NCI-H146 treated with DMSO at 0.1 percent for 48 hours (cell line): ENCODE measurements around the gene NOS1AP.
"Not testable (repeated sequence)": the region's sequence is repeated elsewhere in the genome, so short reads cannot be mapped to it uniquely, and the experiment has no call there.

Experiments used
- DNase-seq: peaks from one replicate; lab custom pipeline; 2025; ENCODE audit not compliant: unreplicated experiment; lab: John Stamatoyannopoulos, UW

Gene NOS1AP

DNA sequence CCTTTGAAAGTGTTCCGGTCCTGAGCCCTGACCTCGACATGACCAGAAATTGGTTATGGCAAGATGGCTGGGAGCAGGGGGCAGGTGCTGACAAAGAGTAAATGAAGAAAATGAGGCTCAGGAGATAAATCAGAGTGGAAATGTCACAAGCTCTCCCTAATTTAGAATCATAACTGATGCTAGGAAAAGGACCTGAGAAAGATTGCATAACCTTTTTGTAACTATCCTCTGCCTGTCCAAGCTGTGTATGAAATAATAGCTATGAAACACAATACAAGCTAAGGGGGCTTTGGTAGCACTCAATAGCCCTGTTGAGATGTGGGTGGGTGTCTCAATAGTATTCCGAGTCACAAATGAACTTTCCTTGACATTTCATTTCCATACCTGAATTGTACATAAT is 12.9 kb upstream of the NOS1AP start:
- no peak for DNase-seq

DNA sequence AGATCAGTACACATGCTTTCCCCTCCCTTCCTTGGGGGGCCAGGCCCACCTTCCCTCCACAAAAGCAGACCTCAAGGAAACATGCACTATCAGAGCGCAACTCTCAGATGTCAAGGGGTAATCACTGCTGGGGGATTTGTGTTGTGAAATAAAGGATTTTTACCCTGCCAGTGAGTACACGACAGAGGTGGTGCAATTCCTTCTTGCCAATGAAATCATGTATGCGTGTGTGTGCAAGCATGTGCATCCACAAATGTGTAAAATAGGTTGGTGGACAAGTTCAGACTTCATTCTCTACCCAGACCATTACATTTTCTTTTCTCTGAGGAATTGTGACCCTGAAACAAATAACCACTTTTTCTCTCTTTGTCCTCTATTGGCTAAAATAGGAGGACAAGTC is 9.8 kb upstream of the NOS1AP start:
- DNase-seq: no peak

DNA sequence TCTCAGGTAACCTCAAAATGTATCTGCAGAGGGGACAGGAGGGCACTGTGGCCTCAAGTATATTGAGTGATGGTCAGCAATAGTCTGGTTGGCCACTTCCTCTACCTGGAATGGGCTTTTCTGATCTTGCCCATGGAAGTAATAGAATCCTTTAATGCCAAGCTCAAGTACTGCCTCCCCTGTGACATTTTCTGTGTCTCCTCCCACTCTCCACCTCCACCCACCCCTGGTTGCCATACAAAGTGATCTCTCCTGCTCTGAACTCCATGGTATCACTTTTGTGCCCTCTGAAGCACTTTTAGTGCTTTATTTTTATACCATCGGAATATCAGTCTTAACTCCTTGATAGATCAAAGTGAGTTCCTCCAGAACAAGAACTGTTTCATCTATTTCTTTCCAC is 9.2 kb upstream of the NOS1AP start:
- no peak for DNase-seq

DNA sequence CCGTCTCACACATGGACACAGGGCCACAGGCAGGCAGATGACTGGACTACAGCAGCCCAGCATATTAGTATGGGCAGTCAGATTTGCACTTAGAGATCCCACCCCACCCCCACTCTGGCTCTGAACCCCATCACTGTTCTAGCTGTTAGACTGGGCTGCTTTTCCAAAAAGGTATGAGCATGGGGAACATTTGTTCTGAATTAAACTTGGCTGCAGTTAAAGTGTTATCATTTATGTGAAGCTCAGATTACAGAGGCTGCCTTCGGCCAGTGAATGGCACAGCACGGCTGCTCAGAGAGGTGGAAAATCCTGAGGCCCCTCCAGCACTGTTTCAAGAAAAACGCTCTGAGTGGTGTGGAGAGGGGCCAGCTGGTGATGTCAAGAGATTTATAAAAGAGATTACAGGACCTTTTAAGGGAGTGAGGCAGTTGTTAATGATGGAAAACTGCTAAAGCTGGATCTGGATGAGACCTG is 6.9 kb upstream of the NOS1AP start:
- DNase-seq: peak; percentile 25

GRCh38 chr1:162065016-162065415 is 4.5 kb upstream of the NOS1AP start:
- no peak for DNase-seq

GRCh38 chr1:162066836-162067235 is 2.7 kb upstream of the NOS1AP start:
- not testable (repeated sequence) for DNase-seq

DNA sequence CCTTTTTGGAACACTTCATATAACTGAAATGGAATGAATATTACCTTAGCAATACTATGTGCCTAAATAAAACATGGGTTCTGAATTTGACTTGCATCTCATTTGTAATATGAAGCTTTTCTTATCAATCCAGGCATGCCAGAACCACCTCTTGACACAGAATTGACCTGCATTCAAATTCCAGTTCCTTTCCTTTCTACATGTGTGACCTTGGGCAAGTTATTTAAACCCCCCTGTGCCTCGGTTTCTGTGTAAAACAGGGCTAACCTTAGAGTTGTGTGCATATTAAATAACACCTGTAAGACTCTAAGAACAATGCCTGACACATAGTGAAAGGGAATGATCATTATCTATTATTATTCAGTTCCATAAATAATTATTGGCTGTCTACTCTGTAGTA is 2.0 kb upstream of the NOS1AP start:
- no peak for DNase-seq

GRCh38 chr1:162068301-162068700 is 1.2 kb upstream of the NOS1AP start:
- no peak for DNase-seq

- no peak for DNase-seq
Measured at GRCh38 chr1:162070094-162070748, 730 bp downstream of the NOS1AP start.

GRCh38 chr1:162070825-162071224 is 1.3 kb downstream of the NOS1AP start:
- DNase-seq: no peak

- DNase-seq: no peak
Measured at GRCh38 chr1:162072740-162073139, 3.2 kb downstream of the NOS1AP start.

DNA sequence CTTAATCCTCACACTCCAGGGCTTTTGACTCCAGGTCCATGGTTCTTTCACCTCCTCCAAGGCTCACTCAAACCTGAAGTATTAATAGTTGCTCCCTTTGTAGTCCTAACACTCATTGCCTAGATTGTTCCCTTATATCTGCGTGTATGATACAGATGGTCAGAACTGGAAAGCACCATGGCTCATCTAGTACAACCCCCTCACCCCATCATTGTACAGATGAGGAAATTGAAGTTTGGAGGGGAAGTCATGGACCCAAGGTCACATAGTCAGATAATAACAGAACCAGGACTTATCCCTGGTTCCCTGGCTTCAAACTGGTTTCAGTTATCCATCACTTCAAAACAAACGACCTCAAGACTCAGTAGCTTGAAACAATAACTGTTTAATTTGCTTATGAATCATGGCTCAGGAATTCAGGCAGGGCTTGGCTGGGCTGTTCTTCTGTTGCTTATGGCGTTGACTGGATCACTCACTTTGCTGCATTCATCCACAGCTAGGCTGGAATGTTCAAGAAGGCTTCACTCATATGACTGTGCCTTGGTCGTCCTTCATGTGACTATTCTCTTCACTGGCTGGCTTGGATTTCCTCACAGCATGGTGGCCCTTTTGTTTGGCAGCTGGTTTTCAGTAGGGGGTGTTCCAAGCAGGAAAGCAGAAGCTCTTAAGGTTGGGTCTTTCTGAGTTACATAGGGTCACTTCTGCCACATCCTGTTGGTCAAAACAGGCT is 5.0 kb downstream of the NOS1AP start:
- peak; percentile 42 for DNase-seq

DNA sequence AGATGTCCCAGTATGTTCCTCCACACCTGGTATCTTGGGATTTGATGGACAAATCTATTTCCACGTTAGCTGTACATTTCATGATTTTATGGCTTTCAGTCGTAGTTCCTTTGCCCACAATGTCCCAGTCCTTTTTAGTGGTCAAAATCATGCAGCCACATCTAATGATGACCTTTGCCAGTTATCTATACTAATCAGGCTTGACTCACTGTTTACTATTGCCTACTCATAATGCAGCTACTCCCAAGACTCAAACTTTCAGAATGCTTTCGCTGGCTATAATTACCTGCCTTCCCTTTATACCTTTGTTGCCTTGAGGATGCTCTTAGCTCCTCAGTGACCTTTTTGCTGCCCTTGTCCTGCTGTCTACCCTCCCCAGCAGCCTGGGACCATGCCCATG is 6.4 kb downstream of the NOS1AP start:
- no peak for DNase-seq

- DNase-seq: no peak
Measured at GRCh38 chr1:162077648-162078299, 8.3 kb downstream of the NOS1AP start.

DNA sequence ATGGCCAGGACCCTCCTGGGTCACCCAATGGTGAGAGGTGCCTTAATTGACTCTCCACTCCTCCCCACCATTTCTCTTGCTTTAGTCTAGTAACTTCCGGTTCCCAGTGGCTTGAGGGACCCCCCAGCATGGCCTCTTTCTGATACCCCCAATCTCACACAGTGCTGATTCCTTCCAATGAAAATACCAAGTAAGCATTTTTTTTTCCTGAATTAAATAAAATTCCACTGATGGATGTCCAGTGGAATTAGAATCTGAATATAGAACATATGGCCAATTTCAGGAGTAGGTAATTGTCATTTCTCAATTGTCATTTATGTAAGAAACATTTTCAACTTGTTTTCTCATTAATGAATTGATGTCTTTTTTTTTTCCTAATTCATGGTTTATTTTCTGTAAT is 9.5 kb downstream of the NOS1AP start:
- DNase-seq: no peak

DNA sequence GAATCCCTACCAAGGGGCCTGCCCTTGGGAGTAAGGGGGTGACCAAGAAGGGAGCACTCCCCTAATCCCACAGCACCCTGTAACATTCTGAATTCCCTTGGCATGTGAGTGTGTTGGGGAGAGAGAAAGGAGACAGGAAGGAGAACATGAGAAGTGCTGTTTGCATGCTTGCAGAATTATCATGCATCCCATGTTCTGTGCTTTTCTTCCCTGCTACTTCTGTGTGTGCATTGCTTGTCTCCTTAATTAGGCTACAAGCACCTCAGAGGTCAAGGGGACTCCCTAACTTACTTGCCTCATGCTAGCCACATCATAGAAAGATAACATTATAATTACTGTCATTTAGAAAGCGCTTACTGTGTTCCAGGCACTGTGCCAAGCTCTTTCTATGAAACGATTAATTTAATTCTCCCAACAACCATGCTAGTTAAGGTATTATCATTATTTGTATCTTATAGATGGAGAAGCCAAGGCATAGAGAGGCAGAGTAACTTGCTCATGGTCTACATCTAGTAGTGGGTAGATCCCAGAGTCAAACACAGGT is 11.1 kb downstream of the NOS1AP start:
- DNase-seq: no peak

GRCh38 chr1:162081316-162081715 is 11.8 kb downstream of the NOS1AP start:
- DNase-seq: no peak

GRCh38 chr1:162082080-162082479 is 12.6 kb downstream of the NOS1AP start:
- DNase-seq: not testable (repeated sequence)

GRCh38 chr1:162083273-162083672 is 13.8 kb downstream of the NOS1AP start:
- DNase-seq: no peak

DNA sequence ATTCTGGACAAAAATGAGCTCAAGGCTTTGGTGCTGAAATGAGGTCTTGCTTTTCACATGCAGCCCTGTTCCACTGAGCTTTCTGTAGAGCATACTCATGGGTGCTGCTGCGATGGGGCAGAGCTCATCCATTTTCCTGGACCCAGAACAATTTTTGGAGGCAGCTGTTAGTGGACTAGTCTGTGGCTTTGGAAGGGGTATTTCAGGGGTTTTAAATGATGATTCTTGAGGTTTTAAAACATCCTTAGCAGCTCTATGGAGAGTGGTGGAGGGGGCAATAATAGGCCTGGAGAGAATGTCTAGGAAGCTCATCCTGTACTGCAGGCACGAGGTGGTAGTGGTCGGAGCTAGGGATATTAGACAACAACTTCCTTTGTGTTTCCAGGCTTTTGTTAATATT is 16.5 kb downstream of the NOS1AP start:
- DNase-seq: no peak

DNA sequence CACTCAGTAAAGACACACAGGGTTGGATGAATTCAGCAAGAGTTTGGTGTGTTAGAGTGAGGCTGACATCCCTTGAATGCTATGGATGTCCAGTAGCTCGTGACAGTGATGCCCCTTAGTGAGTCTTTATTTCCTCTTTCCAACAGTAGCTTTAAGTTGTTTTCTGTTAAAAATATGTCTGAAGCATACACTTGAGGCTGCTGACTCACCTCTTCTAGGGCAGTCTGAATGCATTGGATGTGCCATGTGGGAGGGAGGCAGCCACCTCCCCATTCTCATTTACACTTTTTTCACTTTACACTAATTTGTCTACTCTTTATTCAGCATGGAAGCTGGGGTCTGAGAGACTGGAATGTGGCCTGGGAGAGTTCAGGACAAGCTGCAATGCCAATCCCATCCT is 17.6 kb downstream of the NOS1AP start:
- no peak for DNase-seq

- no peak for DNase-seq
Measured at GRCh38 chr1:162087574-162087973, 18.1 kb downstream of the NOS1AP start.
